Middle frontal gyrus (tissue), 1 donor: ENCODE measurements around the gene VPS4B.
"Not testable (repeated sequence)": the region's sequence is repeated elsewhere in the genome, so short reads cannot be mapped to it uniquely, and the experiment has no call there.

ENCODE experiments used
- DNase-seq: peaks from one replicate; pipeline ENCODE4 v3.0.0-alpha.2; 2015; ENCODE audit warnings: low spot score; ENCODE audit errors: extremely low spot score

Gene VPS4B

DNA sequence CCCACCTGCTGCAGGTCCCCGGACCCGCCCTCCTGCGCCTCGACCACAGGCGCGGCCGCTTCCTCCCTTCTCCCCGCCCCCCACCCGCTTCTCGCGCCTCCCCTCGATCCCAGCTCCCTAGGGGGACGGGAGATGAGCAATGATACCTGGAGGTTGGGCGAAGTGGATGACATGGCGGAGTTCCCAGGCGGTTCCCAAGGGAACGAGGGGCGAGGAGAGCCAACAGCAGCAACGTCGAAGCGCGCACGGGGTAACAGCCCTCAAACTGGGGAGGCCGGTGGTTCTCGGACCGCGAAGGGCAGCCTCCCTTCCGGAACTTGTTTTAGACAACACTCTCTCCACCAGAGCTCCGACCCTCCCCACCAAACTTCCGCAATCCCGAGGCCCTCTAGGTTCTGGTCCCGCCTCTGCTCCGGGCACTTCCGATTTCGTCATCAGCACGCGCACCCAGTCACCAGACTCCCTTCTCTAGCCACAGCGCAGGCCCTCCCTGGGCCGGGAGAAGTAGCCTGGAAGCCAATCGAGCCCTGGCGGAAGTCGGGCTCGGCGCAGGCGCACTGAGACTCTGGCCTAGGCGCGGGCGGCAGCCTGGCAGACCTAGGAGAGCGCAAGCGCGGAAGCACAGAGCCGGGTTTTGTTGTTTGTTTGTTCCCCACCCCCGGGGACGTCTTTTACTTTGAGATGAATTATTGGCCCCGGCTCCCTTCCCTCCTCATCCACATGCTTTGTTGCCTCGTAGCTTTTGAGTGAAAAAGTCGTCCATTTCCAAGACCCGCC lies at the start of gene VPS4B:
VPS4B (minus strand) TSS at position 390 of the 777 bp plus-strand sequence; CDS start at position 173, 217 bp downstream.
- peak; percentile 99 for DNase-seq

DNA sequence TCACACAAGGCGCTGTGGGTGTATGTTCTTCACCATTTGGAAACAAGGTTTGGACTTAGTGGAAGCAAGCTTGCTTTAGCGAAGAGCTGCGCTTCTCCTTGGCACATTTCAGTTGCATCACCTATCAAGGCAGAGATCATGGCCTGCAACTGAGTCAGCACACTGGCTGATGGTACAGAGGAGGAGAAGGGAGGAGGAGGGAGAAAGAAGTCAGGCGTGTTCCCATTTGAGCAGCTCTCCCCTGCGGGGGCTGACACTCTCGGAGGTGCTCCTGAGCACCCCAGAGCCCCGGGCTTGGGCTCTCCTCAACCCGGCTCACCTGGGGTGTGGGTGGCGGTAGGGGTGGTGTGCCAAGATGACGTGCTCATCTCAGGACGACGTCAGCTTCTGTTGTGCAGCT lies 48.5 kb upstream of the VPS4B start:
- no peak for DNase-seq

DNA sequence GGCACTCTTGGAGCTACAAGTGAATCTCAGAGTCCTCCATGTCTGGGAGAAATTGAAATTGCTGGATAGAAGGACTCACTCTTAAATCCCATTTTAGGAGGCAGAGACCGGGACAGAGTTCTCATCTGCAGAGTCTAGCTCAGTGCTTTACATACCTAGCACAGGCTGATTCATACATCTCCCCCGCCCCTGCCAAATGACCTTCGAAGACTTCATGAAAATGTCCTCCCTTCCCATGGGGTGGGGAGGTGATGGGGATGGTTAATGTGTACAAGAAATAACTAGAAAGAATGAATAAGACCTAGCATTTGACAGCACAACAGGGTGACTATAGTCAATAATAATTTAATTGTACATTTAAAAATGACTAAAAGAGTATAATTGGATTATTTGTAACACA lies 46.3 kb upstream of the VPS4B start:
- no peak for DNase-seq

DNA sequence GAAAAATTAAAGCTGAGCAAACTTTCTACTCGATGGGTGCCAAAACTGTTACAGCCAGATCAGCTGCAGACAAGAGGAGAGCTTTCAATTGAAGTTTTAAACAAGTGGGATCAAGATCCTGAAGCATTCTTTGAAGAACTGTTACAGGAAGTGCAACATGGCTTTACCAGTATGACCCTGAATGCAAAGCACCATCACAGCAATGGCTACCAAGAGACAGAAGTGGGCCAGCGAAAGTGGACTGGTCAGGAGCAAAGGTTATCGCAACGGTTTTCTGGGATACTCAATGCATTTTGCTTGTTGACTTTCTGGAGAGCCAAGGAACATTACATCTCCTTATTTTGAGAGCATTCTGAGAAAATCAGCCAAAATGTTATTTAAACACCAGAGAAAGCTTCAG lies 45.4 kb upstream of the VPS4B start:
- no peak for DNase-seq

DNA sequence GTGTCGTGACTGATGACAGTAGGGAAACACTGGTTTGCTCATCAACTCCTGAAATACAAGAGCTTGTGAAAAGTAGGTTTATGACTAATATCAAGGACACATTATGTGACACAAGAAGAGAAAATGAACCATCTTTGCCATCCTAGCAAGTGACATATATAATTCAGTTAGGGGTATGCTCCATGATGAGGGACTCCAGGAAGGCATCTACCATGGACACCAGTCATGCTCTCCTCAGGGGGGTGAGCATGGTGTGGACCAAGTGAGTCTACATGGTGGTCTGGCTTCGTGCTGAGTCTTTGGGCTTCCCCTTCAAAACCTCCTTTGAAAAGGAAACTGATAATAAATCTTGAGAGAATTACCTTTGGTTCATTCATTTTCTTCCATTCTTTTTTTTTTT lies 42.8 kb upstream of the VPS4B start:
- DNase-seq, result no peak

DNA sequence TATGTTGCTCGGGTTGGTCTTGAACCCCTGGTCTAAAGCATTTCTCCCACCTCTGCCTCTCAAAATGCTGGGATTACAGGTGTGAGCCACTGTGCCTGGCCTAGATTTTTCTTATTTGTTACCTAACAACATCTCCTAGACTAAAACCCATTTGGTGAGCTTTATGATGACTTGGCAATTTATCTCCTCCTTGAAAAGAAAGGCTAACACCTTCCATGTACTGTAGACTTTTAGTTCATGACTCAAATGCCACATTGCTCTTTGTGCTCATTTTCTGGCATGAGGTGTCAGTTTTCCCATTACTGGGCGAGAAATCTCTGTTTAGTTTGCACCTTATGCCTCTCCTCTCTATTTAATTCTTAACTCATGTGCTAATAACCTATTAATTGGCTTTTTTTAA lies 42.2 kb upstream of the VPS4B start:
- DNase-seq, result no peak

DNA sequence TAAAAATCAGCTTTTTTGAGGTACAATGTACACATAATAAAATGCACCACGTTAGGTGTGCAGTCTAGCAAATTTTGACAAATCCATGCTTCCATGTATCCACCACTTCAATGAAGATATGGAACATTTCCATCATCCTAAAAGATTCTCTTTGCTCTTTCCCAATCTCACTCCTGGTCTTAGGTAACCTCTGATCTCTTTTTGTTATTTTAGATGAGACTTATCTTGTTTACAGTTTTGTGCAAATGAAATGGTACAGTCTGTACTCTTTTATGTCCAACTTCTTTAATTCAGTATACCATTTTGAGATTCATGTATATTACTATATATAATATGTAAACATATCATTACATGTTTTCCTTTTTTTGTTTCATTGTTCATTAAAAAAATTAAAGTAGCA lies 38.1 kb upstream of the VPS4B start:
- DNase-seq, result no peak

DNA sequence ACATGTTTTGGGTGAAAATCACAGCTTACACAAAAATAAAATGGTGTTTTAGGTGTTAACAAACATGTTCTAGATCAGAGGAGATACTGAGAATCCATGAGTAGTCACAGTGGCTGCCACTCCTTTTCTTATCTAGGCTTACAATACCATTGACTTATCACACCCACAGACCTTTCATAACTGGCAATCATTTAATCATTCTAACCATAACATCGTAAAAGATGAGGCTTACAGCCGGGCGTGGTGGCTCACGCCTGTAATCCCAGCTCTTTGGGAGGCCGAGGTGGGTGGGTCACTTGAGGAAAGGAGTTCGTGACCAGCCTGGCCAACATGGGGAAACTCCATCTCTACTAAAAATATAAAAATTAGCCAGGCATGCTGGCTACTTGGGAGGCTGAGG lies 35.7 kb upstream of the VPS4B start:
- no peak for DNase-seq

DNA sequence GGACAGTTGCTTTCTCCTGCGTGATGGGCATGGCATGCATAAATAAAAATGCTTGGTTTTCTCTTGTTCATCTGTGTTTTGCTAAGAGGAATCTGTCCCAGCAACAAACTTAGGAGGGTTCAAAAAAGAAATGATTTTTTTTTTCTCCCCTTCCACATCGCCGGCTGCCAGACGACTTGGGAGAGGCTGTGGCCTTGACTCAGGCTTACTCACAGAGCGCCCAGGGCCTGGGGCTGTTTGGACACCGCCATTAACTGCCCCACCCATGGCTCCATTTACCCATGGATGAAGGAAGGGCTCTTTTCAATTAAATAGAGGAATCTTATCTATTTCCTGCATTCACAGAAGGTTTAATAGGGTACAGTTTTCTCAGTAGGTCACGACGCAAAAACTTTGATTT lies 32.2 kb upstream of the VPS4B start:
- no peak for DNase-seq

DNA sequence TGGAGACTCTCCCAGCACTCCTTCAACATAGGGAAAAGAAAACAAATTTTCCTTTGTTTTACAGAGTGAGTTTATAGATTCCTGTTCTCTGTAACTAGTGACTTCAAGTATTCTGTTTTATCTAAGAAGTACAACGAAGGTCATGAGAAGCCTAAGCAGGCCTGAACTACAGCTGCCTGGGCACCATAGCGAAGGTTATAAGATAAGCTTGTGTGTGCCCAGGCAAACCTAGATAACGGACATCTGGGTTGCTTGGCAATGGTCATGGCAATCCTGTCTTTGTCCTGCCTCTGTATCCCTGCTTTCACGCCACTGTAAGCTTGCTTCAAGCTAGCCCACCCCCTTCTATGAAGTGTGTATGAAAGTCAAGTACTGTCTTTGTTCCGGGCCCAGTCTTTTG lies 30.5 kb upstream of the VPS4B start:
- not testable (repeated sequence) for DNase-seq

DNA sequence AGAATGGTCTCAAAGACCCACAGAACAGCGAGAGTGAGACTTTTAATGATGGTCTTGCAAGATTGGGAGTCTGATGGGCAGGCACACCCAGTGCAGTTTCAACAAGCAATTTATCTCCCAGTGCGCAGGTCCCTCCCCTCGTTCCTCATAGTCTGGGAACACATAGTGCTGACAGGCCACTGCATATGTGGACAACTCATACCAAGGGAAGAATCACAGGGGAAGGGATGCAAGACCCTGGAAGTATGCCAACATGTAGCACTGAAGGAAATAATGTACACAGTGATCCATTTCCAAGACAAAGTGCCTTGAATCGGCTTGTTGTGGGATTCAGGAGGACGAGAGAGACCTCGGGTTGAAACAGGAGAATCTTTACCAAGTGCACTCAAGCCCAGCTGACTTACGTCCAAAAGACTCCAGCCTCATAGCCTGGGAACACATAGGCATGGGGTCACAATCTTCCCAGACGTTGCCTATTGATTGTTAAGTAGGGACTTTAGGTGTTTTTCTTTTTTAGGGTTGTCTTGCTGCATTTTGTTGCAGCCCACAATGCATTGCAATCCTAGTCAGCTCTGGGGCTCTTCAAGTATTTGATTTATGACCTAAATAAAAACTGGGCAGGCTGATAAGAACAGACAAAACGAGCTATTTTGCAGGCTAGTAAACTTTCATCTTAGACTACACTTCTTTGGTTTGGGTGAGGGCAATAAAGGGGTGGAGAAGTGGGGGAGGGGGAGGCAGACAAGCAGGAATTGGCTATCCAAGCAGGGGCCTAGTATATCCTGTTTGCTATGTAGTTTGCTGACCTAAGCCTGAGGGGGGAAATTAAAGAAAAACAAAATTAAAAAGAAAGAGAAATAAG lies 29.8 kb upstream of the VPS4B start:
- DNase-seq, result no peak

DNA sequence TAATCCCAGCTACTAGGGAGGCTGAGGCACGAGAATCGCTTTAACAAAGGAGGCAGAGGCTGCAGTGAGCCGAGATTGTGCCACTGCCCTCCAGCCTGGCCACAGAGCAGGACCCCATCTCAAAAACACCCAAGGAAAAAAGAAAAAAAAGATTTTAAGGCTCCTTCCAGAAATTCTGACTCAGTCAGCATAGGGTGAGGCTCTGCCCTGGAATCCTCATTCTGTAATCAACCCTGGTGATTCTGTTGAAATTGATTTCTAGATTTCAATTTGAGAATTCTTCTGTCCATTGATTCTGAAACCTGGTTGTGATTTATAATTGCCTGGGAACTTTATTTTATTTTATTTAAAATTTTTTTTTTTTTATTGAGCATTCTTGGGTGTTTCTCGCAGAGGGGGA lies 27.1 kb upstream of the VPS4B start:
- DNase-seq, result no peak

DNA sequence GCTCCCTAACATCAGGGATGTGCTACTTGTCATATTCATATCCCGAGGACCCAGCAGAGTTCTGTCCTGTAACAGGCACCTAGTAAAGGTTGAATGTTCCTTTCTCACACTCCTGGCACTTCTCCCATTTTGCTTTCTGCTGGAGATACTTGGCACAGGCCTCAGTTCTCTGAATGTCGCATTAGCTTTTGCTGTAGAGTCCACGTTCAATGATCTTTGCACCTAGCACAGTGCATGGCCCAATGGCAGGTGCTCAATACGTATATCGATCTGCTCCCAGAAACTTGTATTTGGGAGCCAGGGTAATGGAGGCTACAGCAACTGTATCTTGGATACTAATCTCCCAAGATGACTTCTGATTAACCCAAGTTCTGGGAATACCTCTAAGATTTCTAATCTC lies 24.8 kb upstream of the VPS4B start:
- DNase-seq, result no peak

DNA sequence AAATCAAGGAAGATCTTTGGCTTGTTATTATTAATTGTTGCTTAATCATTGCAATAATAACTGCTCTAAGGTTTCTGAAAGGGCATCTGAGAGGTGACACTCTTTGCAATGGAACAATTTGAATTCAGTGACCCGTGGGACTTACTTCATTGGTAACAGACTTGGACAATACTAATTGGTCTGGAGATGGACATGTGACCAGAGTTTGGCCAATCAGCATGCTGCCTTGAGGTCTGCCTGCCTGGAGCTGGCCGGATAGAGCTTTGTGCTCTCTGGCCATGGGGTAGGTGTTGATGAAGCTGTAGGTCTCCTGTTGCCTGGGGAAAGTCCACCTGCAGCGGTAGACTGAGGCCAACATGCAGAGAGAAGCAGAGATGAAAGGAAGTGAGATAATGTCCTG lies 24.0 kb upstream of the VPS4B start:
- no peak for DNase-seq

DNA sequence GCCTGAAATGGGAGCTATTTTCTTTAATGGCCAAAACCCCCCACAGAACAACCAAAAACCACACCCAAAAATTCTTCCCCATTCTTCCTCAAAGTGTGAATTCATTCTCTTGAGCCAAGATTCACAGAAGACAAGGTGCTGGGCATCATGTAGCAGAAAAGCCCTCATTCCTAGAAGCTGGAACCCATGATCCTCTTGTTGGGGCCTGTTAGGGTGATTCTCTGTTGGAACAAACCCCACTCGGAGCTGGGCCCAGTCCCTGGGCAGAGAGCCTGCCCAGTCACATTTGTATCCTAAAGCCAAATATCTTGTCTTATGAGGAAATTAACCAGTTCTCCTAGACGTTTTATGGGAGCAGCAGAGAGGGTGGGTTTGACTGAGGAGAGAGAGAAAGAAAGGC lies 22.8 kb upstream of the VPS4B start:
- no peak for DNase-seq

DNA sequence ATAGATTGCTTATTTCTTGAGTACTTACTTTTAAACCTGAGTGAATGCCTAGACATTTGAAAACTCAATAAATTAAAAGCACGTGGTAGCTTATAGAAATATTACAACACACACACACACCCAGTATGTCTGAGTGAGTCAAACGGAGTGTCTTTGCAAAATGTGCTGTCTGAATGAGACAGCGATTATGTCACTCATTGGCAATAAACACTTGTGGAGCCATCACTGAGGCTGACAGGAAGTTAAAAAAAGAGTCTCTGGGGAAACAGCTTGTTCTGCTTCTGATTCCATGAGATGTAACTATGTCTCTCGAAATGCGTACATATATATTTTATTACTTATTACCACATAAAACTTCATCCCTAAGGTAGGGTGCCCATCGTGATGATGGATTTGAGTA lies 22.3 kb upstream of the VPS4B start:
- no peak for DNase-seq

DNA sequence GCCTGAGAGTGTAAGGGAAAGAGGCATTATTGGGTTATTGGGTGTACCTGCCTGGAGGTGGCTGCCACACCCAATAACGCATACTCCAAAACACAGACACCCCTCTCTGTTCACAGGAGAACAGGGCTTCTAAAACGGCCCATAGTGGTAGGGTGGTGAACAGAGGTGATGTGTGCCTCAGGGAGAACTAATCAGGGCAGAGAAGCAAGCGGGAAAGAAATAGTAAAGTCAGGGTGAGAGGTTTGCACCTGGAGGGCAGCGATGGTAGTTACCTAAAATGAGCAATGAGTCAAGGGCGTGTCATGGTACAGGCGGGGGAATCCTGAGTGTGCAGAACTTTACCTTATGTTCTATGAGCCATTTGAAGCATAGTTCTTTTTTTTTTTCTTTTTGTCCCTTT lies 21.6 kb upstream of the VPS4B start:
- no peak for DNase-seq

DNA sequence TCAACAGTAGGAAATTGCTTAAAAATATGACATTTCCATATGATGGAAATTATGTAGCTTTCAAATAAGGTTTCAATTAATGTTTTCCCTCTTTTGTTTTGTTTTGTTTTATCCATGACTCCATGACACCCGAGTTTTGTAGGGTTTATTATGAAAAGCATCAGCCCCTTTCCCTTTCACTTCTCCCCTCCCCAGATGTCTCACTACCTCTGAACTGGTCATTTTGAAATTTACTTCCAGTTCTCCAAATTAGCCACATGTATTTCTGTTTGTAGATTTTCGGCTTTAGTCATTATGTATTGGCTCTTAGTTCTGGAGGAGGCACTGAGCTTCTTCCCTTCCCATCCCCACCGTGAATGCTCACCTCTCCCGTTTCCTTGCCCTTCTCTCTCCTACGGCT lies 18.6 kb upstream of the VPS4B start:
- DNase-seq, result no peak

DNA sequence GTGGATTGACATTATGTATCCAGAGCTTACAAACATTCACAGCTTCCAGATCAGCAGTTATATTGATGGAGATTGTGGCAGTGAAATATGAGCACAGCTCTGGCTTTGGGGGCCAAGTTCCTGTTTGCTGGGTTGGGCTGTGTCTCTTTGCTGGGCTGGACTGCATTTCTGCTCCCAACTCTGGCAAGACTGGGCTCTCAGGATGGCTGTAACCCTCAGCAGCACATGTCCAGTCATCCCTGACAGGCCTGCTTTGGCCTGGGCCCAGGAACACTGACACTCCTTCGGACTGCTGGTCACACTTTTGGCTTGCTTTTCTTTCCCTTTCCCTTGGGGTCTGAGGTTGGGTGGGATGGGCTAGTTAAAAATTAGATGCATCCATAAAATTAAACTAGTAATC lies 17.9 kb upstream of the VPS4B start:
- no peak for DNase-seq

DNA sequence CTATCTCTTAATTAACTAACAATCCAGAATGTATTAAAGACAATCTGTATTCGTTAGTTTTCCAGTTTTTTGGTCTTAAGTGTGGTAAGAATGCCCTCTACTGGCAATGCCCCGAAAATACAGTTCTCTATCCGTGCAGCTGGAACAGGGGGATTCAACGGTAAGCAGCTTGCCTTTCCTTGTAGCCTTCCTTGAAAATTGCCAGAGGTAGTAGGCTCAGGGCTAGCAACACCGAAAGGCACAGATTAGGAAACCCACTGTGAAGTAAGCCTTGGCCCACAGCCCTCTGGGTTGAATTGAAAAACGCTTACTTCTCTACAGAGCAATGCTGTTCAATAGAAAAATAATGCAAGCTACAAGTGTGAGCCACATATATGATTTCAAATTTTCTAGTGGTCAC lies 17.1 kb upstream of the VPS4B start:
- DNase-seq, result peak; percentile 68

DNA sequence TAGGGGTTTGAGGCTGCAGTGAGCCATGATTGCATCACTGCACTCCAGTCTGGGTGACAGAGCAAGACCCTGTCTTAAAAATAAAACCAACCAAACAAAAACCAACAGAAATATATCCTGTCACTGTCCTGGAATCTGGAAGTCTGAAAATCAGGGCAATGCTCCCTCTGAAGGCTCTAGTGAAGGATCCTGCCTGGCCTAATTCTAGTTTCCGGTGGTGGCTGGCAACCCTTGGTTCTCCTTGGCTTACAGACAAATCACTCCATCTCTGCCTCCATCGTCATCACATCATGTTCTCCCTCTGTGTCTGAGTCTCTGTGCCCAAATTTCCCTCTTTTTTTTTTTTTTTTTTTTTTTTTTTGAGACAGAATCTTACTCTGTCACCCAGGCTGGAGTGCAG lies 15.9 kb upstream of the VPS4B start:
- DNase-seq, result no peak

DNA sequence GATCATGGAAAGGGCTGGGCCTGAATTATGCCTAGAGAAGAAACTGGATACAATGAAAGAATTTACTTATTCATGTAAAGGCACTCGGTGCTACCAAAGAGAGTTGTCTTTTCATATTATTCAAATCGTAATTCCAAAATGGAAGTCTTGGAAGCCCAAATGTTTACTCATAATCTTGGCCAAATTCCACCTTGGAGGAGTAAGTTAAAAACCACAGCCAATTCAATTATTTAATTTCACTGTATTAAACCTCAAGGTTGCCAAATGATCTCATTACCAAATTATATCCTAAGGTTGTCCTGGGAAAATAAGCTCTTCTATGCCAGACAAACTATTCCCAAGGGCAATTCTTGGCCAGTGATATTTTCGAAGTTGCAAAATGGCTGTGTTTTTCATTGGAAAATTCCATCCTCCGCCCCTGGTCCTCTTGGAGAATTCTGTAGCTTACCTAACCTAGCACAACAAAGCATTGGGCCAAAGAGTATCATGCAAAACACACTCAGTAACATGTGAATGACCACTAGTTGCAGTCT lies 11.1 kb upstream of the VPS4B start:
- no peak for DNase-seq

DNA sequence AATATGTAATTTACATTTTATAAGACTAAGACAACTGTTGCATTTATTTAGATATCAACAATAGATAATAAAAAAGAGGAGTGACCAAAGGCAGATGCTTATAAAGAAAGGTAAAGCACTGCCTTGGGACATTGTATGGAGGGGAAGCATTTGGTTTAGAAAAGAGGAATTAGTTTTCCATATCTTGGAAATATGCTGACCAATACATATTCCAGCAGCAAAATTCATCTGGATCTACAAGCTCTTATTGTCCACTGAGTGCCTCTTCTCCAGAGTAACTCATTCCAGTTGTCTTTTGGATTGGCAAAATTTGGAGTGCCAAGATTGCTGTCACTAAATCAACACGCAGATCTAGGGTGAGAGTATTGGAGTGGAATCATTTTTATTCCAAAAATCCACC lies 8.9 kb upstream of the VPS4B start:
- DNase-seq, result no peak
